ENCODE measurements around the gene SERTM2.

DNA sequence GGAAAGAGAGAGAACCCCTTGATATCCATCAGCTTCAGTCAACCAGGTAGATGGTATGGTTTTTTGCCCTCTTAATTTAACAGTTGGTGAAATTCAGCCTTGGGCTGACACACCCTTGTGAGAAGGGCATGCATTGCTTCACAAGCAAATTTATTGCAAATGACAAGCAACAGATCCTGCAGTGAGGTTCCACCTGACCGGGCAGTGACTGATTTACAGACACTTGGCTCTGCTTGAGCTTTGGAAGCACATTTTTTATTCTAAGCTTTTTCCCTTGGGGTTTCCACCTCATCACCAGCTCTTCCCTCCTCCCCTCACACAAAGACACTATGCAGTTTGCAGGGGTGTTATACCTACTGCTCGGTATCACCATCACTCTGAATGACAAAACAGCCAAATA lies 28.3 kb upstream of the SERTM2 start:
- TF ChIP-seq CTCF (IDR thresholded peaks at IDR 0.05; ENCODE audit: extremely low read depth in 1 of 2, insufficient read depth in 1 of 2, low read depth in 1 of 2, low read length in 2 of 2) (no peak), EZH2 (IDR thresholded peaks at IDR 0.05; ENCODE audit: borderline replicate concordance, low read depth, low read length, severe bottlenecking) (no peak), POLR2A (IDR thresholded peaks at IDR 0.05; ENCODE audit: low read depth, low read length) (no peak)
